Naive thymus-derived CD4-positive, alpha-beta T cell (primary cell): ENCODE data around the gene TECPR2. TPM values are rescaled to one million over a fixed set of nuclear protein-coding genes. Genes with fewer than 3 reads are reported as not detected.
A peak's percentile ranks its signal among the peaks of the same experiment; 100 is the strongest.
"Not testable (repeated sequence)": the region's sequence is repeated elsewhere in the genome, so short reads cannot be mapped to it uniquely, and the experiment has no call there.

Experiments used
- ATAC-seq: fragments of 150-1000 bp; cut with Tn5 transposase; 2 replicates; pipeline ENCODE4 v1.10.0; 2021; ENCODE audit warnings: mild to moderate bottlenecking, moderate library complexity
- CTCF ChIA-PET: fragments of 350-600 bp; sonication (Branson Sonifier 250); formaldehyde crosslinking; loops from one replicate; lab custom pipeline; 2021; ENCODE audit warnings: antibody characterized with exemption; lab: Charles Lee
- POLR2A ChIA-PET: fragments of 350-600 bp; sonication (Branson Sonifier 250); formaldehyde crosslinking; loops from one replicate; lab custom pipeline; 2021; ENCODE audit warnings: antibody characterized with exemption, inconsistent platforms; lab: Charles Lee
- DNase-seq, 9 donors: peaks; one replicate each; pipeline versions ENCODE4 v3.0.0 to v3.0.0-alpha.2; 2020 to 2022; ENCODE audit warnings: mixed read lengths in 1 of 9
- H3K27ac ChIP-seq: one replicate; pipeline ENCODE4 v1.7.0; 2013; ENCODE audit warnings: mild to moderate bottlenecking, low read depth, low read length, moderate library complexity
- H3K27me3 ChIP-seq, 2 donors: one replicate each; pipeline ENCODE4 v1.7.0; 2013; ENCODE audit warnings: low read length in 2 of 2, mild to moderate bottlenecking in 2 of 2, moderate library complexity in 2 of 2; ENCODE audit not compliant: control insufficient read depth in 2 of 2, insufficient read depth in 2 of 2
- H3K36me3 ChIP-seq, 3 experiments: 1 replicate in 2 of 3; 2 replicates in 1 of 3; pipeline ENCODE4 v1.7.0; 2013; ENCODE audit warnings: low read length in 3 of 3, mild to moderate bottlenecking in 3 of 3, moderate library complexity in 1 of 3; ENCODE audit not compliant: insufficient read depth in 3 of 3, control insufficient read depth in 2 of 3
- H3K4me1 ChIP-seq, 2 donors: one replicate each; pipeline ENCODE4 v1.7.0; 2013; ENCODE audit warnings: low read length in 2 of 2, mild to moderate bottlenecking in 2 of 2, moderate library complexity in 1 of 2; ENCODE audit not compliant: control insufficient read depth in 2 of 2, insufficient read depth in 2 of 2
- H3K4me3 ChIP-seq: 2 replicates; pipeline ENCODE4 v1.7.0; 2013; ENCODE audit warnings: mild to moderate bottlenecking, low read length
- H3K9me3 ChIP-seq, 3 experiments: 1 replicate in 2 of 3; 2 replicates in 1 of 3; pipeline ENCODE4 v1.7.0; 2013; ENCODE audit warnings: low read length in 3 of 3; ENCODE audit not compliant: control insufficient read depth in 2 of 3
- H3K27ac Mint-ChIP-seq, 9 donors: one replicate each; pipeline ENCODE4 v1.8.0; 2020 to 2022; ENCODE audit warnings: mixed read lengths in 9 of 9, mild to moderate bottlenecking in 8 of 9, moderate library complexity in 5 of 9, inconsistent platforms in 2 of 9
- H3K27me3 Mint-ChIP-seq, 5 donors: one replicate each; pipeline ENCODE4 v1.8.0; 2021 to 2022; ENCODE audit warnings: mixed read lengths in 5 of 5, mild to moderate bottlenecking in 1 of 5
- H3K36me3 Mint-ChIP-seq, 5 donors: one replicate each; pipeline ENCODE4 v1.8.0; 2020 to 2022; ENCODE audit warnings: mixed read lengths in 5 of 5, mild to moderate bottlenecking in 3 of 5, inconsistent platforms in 1 of 5
- H3K4me1 Mint-ChIP-seq, 7 donors: one replicate each; pipeline ENCODE4 v1.8.0; 2020 to 2022; ENCODE audit warnings: mixed read lengths in 7 of 7, mild to moderate bottlenecking in 3 of 7, inconsistent platforms in 1 of 7
- H3K4me3 Mint-ChIP-seq, 10 donors: one replicate each; pipeline ENCODE4 v1.8.0; 2020 to 2022; ENCODE audit warnings: mild to moderate bottlenecking in 10 of 10, mixed read lengths in 10 of 10, moderate library complexity in 6 of 10, inconsistent platforms in 2 of 10
- H3K9me3 Mint-ChIP-seq, 11 donors: one replicate each; pipeline ENCODE4 v1.8.0; 2020 to 2022; ENCODE audit warnings: mixed read lengths in 11 of 11, mild to moderate bottlenecking in 4 of 11, inconsistent platforms in 1 of 11, moderate library complexity in 1 of 11
- intact Hi-C, 2 donors: fragments of 100-400 bp; cut with micrococcal nuclease; formaldehyde crosslinking; loops; one replicate each; pipeline ENCODE4 v1.15.1; 2023
- polyA plus RNA-seq, 2 donors: library from polyadenylated mRNA; unstranded; fragments of 300-500 nt; fragmentation: Illumina TruSeq; gene quantifications; one replicate each; pipeline ENCODE4 v1.2.3, GENCODE V29; 2021
- total RNA-seq, 6 experiments: library from RNA in 5 of 6; stranded (reverse) in 5 of 6; gene quantifications; 1 replicate in 5 of 6; 2 replicates in 1 of 6; pipeline ENCODE4 v1.2.3 and lab custom pipeline; 2021 to 2026

Gene TECPR2
- total and polyA plus RNA-seq, 7 experiments from 2014 or later = 5.2 to 12.9 (median 10.0) TPM

- H3K36me3 ChIP-seq, H3K9me3 Mint-ChIP-seq, H3K4me1 ChIP-seq, H3K9me3 ChIP-seq, ATAC-seq, H3K27ac Mint-ChIP-seq, H3K27ac ChIP-seq, intact Hi-C loops, H3K4me1 Mint-ChIP-seq, H3K4me3 Mint-ChIP-seq, H3K4me3 ChIP-seq, H3K36me3 Mint-ChIP-seq, DNase-seq: not testable (repeated sequence)
- H3K27me3 ChIP-seq = peaks cover 0 to 10% of the 10 kb centered on the region in 2 donors
- POLR2A ChIA-PET = interaction anchor here (0.6 kb wide), 1 partner anchor 768 kb away, joined by 3 read pairs; no protein-coding TSS in a partner anchor
- CTCF ChIA-PET = interaction anchor here (0.7 kb wide), 1 partner anchor 103 kb away, joined by 3 read pairs; no protein-coding TSS in a partner anchor
- peaks cover 15 to 28% (median 18%) of the 10 kb centered on the region in 5 donors for H3K27me3 Mint-ChIP-seq
These were observed 178.3 kb downstream of the TECPR2 start for GRCh38 chr14:102541029-102541491.

DNA sequence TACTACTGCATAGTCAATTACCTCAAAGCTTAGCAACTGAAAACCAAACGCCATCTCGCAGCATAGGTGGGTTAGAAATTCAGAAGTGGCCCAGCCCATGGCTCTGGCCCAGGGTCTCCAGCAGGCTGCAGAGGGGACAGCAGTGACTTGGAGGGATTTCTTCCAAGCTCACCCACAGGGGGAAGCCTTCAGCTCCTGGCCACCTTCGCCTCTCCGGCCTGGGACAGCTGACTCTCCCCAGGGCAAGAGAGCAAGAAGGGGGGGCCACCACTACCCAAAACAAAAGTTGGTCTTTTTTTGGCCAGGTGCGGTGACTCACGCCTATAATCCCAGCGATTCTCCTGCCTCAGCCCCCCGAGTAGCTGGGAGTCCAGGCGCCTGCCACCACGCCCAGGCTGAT lies 179.0 kb downstream of the TECPR2 start:
- Mint-ChIP-seq H3K9me3 (no peaks in the 10 kb centered on the region), H3K4me1 (peaks cover 0 to 8% (median 0%) of the 10 kb centered on the region in 7 donors), H3K27me3 (peaks cover 16 to 33% (median 21%) of the 10 kb centered on the region in 5 donors), H3K4me3 (no peak overlapping the region), H3K27ac (no peak overlapping the region), H3K36me3 (no peaks in the 10 kb centered on the region)
- ChIA-PET POLR2A (interaction anchor here (0.6 kb wide), 1 partner anchor 769 kb away, joined by 3 read pairs; no protein-coding TSS in a partner anchor), CTCF (interaction anchor here (0.7 kb wide), 1 partner anchor 104 kb away, joined by 3 read pairs; no protein-coding TSS in a partner anchor)
- Histone ChIP-seq H3K4me1 (no peaks in the 10 kb centered on the region), H3K27me3 (peaks cover 0 to 10% of the 10 kb centered on the region in 2 donors), H3K9me3 (no peaks in the 10 kb centered on the region), H3K4me3 (no peak overlapping the region), H3K36me3 (no peaks in the 10 kb centered on the region), H3K27ac (no peak overlapping the region)
- intact Hi-C loops = no loop called here
- DNase-seq = no peak
- ATAC-seq = no peak

- DNase-seq (no peak), ATAC-seq (no peak)
- peaks cover 0 to 6% (median 0%) of the 10 kb centered on the region in 5 donors for H3K36me3 Mint-ChIP-seq
- CTCF ChIA-PET = no interaction called here
- H3K4me1 ChIP-seq = no peaks in the 10 kb centered on the region
- H3K9me3 Mint-ChIP-seq = peaks cover 0 to 6% (median 0%) of the 10 kb centered on the region in 11 donors
- intact Hi-C loops = no loop called here
- no peak overlapping the region for H3K27ac ChIP-seq
- POLR2A ChIA-PET = interaction anchor here (0.6 kb wide), 1 partner anchor 10 kb away, joined by 5 read pairs; no protein-coding TSS in a partner anchor
- peaks cover 0 to 13% of the 10 kb centered on the region in 2 donors for H3K27me3 ChIP-seq
- no peaks in the 10 kb centered on the region for H3K9me3 ChIP-seq
- peaks cover 0 to 8% (median 0%) of the 10 kb centered on the region in 7 donors for H3K4me1 Mint-ChIP-seq
- H3K36me3 ChIP-seq = no peaks in the 10 kb centered on the region
- no peak overlapping the region for H3K4me3 ChIP-seq
- H3K4me3 Mint-ChIP-seq = peak overlapping the region in 2 of 10 donors; percentile 1 to 58
- H3K27me3 Mint-ChIP-seq = peaks cover 23 to 55% (median 34%) of the 10 kb centered on the region in 5 donors
- no peak overlapping the region for H3K27ac Mint-ChIP-seq
These were observed 181.5 kb downstream of the TECPR2 start for GRCh38 chr14:102544046-102544746.

- peak in 4 of 9 donors; percentile 10 to 43 (median 15) for DNase-seq
- H3K27me3 Mint-ChIP-seq = peaks cover 23 to 55% (median 34%) of the 10 kb centered on the region in 5 donors
- POLR2A ChIA-PET = interaction anchor here (0.6 kb wide), 1 partner anchor 10 kb away, joined by 5 read pairs; no protein-coding TSS in a partner anchor
- no peaks in the 10 kb centered on the region for H3K4me1 ChIP-seq
- peaks cover 0 to 6% (median 0%) of the 10 kb centered on the region in 5 donors for H3K36me3 Mint-ChIP-seq
- peaks cover 0 to 13% of the 10 kb centered on the region in 2 donors for H3K27me3 ChIP-seq
- ATAC-seq = peak; percentile 63
- peaks cover 0 to 8% (median 0%) of the 10 kb centered on the region in 7 donors for H3K4me1 Mint-ChIP-seq
- no peaks in the 10 kb centered on the region for H3K9me3 ChIP-seq
- H3K9me3 Mint-ChIP-seq = peaks cover 0 to 6% (median 0%) of the 10 kb centered on the region in 11 donors
- CTCF ChIA-PET = no interaction called here
- H3K4me3 ChIP-seq = no peak overlapping the region
- intact Hi-C loops = no loop called here
- H3K36me3 ChIP-seq = no peaks in the 10 kb centered on the region
- peak overlapping the region in 9 of 10 donors; percentile 49 to 75 (median 61) for H3K4me3 Mint-ChIP-seq
- peak overlapping the region in 1 of 9 donors; percentile 43 for H3K27ac Mint-ChIP-seq
- H3K27ac ChIP-seq = no peak overlapping the region
These were observed 182.2 kb downstream of the TECPR2 start for GRCh38 chr14:102544747-102545460.

DNA sequence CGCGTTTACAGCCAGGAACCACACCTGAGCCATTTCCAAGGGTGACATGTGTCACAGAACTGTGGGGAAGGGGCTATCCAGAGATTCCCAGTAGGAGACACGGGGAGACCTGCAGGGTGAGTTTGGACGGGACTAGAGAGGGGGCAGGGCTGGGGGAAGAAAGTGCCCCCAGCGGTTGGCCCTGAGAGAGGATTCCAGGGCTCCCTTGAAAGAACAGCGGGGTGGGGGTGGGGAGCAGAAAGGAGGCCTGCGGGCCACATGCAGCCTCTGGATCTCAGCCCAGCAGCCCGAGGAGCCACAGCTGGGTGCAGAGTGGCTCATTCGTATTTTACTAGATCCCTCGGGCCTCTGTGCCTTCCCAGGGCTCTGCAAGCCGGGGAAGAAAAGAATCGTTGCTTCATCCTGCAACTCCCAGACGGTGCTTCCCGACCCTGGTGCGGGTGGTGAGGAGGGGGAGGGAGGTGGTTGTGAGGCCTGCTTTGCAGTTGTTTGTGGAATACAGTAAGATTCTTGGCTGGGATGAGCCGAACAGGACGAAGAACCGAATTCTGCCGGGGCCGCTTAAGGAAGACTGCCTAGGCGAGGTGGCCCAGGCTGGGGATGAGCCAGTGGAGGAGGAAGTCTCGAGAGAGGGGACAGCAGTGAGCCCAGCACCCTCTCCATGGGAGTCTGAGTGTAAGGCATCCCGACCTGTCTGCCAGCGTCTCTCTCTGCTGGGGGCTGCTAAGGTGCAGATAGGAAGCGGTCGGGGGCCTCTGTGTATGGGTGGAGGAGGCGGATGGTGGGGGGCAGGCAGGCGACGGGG lies 182.9 kb downstream of the TECPR2 start:
- no peak for ATAC-seq

More for the DNA sequence above, 182.9 kb downstream of the TECPR2 start:
- Histone ChIP-seq H3K36me3 (no peaks in the 10 kb centered on the region), H3K4me1 (no peaks in the 10 kb centered on the region), H3K27me3 (peaks cover 0 to 13% of the 10 kb centered on the region in 2 donors), H3K27ac (no peak overlapping the region), H3K4me3 (no peak overlapping the region), H3K9me3 (no peaks in the 10 kb centered on the region)
- peaks cover 23 to 59% (median 34%) of the 10 kb centered on the region in 5 donors for H3K27me3 Mint-ChIP-seq
- peaks cover 0 to 6% (median 0%) of the 10 kb centered on the region in 11 donors for H3K9me3 Mint-ChIP-seq
- ChIA-PET POLR2A (no interaction called here), CTCF (no interaction called here)
- DNase-seq = no peak
- intact Hi-C loops = no loop called here
- H3K36me3 Mint-ChIP-seq = peaks cover 0 to 6% (median 0%) of the 10 kb centered on the region in 5 donors
- H3K27ac Mint-ChIP-seq = peak overlapping the region in 1 of 9 donors; percentile 43
- H3K4me3 Mint-ChIP-seq = peak overlapping the region in 9 of 10 donors; percentile 49 to 75 (median 61)
- H3K4me1 Mint-ChIP-seq = peaks cover 0 to 8% (median 0%) of the 10 kb centered on the region in 7 donors
